Aorta (tissue), 5 donors: ENCODE results near the gene MLST8. TPM values are rescaled to one million over a fixed set of nuclear protein-coding genes. Genes with fewer than 3 reads are reported as not detected.

Experiments
- ATAC-seq: fragments of 200-7000 bp; cut with Tn5 transposase; one replicate; pipeline ENCODE4 v1.9.1; 2022; ENCODE audit warnings: moderate library complexity; ENCODE audit not compliant: low FRiP score
- DNase-seq, 2 donors: peaks; one replicate each; pipeline ENCODE4 v3.0.0-alpha.2; 2020
- H3K27ac ChIP-seq, 2 donors: one replicate each; pipeline ENCODE4 v1.5.1; 2013; ENCODE audit warnings: low read length in 2 of 2, mild to moderate bottlenecking in 2 of 2, moderate library complexity in 2 of 2, control low read depth in 1 of 2, inconsistent platforms in 1 of 2, low read depth in 1 of 2
- H3K27me3 ChIP-seq, 2 donors: one replicate each; pipeline ENCODE4 v1.6.1; 2013; ENCODE audit warnings: control low read depth in 1 of 2, low read length in 1 of 2, mild to moderate bottlenecking in 1 of 2, moderate library complexity in 1 of 2; ENCODE audit not compliant: insufficient read depth in 2 of 2, control insufficient read depth in 1 of 2
- H3K36me3 ChIP-seq, 2 donors: one replicate each; pipeline ENCODE4 v1.6.1; 2013; ENCODE audit warnings: control low read depth in 1 of 2, low read length in 1 of 2, mild to moderate bottlenecking in 1 of 2; ENCODE audit not compliant: insufficient read depth in 2 of 2, control insufficient read depth in 1 of 2
- H3K4me1 ChIP-seq, 2 donors: one replicate each; pipeline ENCODE4 v1.6.1; 2013; ENCODE audit warnings: low read length in 2 of 2, control low read depth in 1 of 2, mild to moderate bottlenecking in 1 of 2, moderate library complexity in 1 of 2; ENCODE audit not compliant: insufficient read depth in 2 of 2, control insufficient read depth in 1 of 2
- H3K4me3 ChIP-seq, 2 donors: one replicate each; pipeline ENCODE4 v1.5.1; 2013; ENCODE audit warnings: low read length in 2 of 2, control low read depth in 1 of 2, mild to moderate bottlenecking in 1 of 2
- H3K9me3 ChIP-seq: one replicate; pipeline ENCODE4 v1.6.1; 2013; ENCODE audit warnings: mild to moderate bottlenecking, low read length; ENCODE audit not compliant: control insufficient read depth
- WGBS, 2 donors: extraction: QIAGEN DNeasy Blood & Tissue Kit; methylation state at CpG; one replicate each; pipeline ENCODE4 v1.1.7; 2013; 5-methylcytosine and 5-hydroxymethylcytosine counted together
- intact Hi-C, 2 donors: fragments of 100-400 bp; cut with DNase I; formaldehyde crosslinking; loops; one replicate each; pipeline versions ENCODE4 v1.14.2 to v1.15.0; 2022
- polyA plus RNA-seq, 2 donors: library from polyadenylated mRNA; stranded (reverse); fragments of 200-250 nt; gene quantifications; one replicate each; pipeline ENCODE4 v1.2.3, GENCODE V29; 2013
- total RNA-seq, 2 donors: library from RNA; stranded (reverse); fragmentation: NEBNext Ultra II Directional; extraction: Animal tissue kit (Norgen Biotek cat#: 25700); gene quantifications; one replicate each; pipeline ENCODE4 v1.2.1, GENCODE V29; 2021
- donor health status: healthy with polysubstance abuse.
- donor health status: Bipolar disorder and iron deficiency.
- donor health status: DM: no; HTN: no; CAD: no.
- donor health status: DM: no; HTN: no; CAD: no.
- donor health status: DM: yes; HTN: yes; CAD: no.

MLST8 gene
- total and polyA plus RNA-seq, 4 donors, result 14.1 to 50.7 (median 21.8) TPM

DNA sequence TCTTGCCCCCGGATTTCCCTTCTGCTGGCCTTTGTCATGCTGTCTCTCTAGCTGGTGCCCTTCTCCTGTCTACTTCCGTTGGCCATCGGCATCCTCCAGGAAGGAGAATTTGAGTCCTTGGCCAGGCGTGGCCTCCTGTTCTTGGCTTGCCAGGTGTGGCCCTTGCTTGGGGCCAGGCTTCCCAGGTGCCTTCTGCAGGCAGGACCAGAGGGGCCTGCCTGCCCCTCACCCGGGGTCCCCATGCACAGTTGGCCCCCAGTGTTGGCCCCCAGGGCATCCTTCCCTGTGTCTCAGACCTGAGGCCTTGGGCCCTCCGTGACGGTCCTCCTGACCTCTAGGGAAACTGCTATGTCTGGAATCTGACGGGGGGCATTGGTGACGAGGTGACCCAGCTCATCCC, 2.6 kb downstream of the MLST8 start:
- 87 to 92% methylated on average over 9 of the region's 9 CpGs for WGBS, 2 donors
- ATAC-seq (no peak), DNase-seq (no peak)
- Histone ChIP-seq H3K27ac (no peak overlapping the region), H3K4me1 (no peaks in the 10 kb centered on the region), H3K4me3 (no peak overlapping the region), H3K36me3 (no peaks in the 10 kb centered on the region), H3K27me3 (no peaks in the 10 kb centered on the region), H3K9me3 (no peaks in the 10 kb centered on the region)
- intact Hi-C loops, result no loop called here

GRCh38 chr16:2208308-2208707, 3.1 kb downstream of the MLST8 start:
- intact Hi-C loops, result no loop called here
- Histone ChIP-seq H3K36me3 (no peaks in the 10 kb centered on the region), H3K9me3 (no peaks in the 10 kb centered on the region), H3K4me3 (no peak overlapping the region), H3K4me1 (no peaks in the 10 kb centered on the region), H3K27ac (no peak overlapping the region), H3K27me3 (no peaks in the 10 kb centered on the region)
- ATAC-seq (no peak), DNase-seq (no peak)
- WGBS, 2 donors, result 80 to 82% methylated on average over 23 of the region's 23 CpGs

- 90 to 91% methylated on average over 9 of the region's 9 CpGs for WGBS, 2 donors
- H3K27me3 ChIP-seq, result no peaks in the 10 kb centered on the region
These were observed 3.5 kb downstream of the MLST8 start for GRCh38 chr16:2208772-2209171.

GRCh38 chr16:2209258-2210008, 4.2 kb downstream of the MLST8 start:
- no peak overlapping the region for H3K4me3 ChIP-seq
- DNase-seq, result no peak
- H3K27ac ChIP-seq, result no peak overlapping the region
- no peaks in the 10 kb centered on the region for H3K9me3 ChIP-seq
- H3K36me3 ChIP-seq, result no peaks in the 10 kb centered on the region
- no peak for ATAC-seq
- no peaks in the 10 kb centered on the region for H3K27me3 ChIP-seq
- intact Hi-C loops, result no loop called here
- no peaks in the 10 kb centered on the region for H3K4me1 ChIP-seq
- WGBS, 2 donors, result 82 to 83% methylated on average over 28 to 29 of the region's 29 CpGs

More at GRCh38 chr16:2208772-2209171, 3.5 kb downstream of the MLST8 start:
- intact Hi-C loops, result no loop called here
- no peak for DNase-seq
- Histone ChIP-seq H3K36me3 (no peaks in the 10 kb centered on the region), H3K9me3 (no peaks in the 10 kb centered on the region), H3K27ac (no peak overlapping the region), H3K4me3 (no peak overlapping the region), H3K4me1 (no peaks in the 10 kb centered on the region)
- no peak for ATAC-seq

GRCh38 chr16:2210009-2210332, 4.7 kb downstream of the MLST8 start:
- ATAC-seq (no peak), DNase-seq (no peak)
- Histone ChIP-seq H3K4me3 (no peak overlapping the region), H3K36me3 (no peaks in the 10 kb centered on the region), H3K9me3 (no peaks in the 10 kb centered on the region), H3K27me3 (no peaks in the 10 kb centered on the region), H3K27ac (no peak overlapping the region), H3K4me1 (no peaks in the 10 kb centered on the region)
- WGBS, 2 donors, result 90 to 91% methylated on average over 17 of the region's 17 CpGs
- intact Hi-C loops, result no loop called here

DNA sequence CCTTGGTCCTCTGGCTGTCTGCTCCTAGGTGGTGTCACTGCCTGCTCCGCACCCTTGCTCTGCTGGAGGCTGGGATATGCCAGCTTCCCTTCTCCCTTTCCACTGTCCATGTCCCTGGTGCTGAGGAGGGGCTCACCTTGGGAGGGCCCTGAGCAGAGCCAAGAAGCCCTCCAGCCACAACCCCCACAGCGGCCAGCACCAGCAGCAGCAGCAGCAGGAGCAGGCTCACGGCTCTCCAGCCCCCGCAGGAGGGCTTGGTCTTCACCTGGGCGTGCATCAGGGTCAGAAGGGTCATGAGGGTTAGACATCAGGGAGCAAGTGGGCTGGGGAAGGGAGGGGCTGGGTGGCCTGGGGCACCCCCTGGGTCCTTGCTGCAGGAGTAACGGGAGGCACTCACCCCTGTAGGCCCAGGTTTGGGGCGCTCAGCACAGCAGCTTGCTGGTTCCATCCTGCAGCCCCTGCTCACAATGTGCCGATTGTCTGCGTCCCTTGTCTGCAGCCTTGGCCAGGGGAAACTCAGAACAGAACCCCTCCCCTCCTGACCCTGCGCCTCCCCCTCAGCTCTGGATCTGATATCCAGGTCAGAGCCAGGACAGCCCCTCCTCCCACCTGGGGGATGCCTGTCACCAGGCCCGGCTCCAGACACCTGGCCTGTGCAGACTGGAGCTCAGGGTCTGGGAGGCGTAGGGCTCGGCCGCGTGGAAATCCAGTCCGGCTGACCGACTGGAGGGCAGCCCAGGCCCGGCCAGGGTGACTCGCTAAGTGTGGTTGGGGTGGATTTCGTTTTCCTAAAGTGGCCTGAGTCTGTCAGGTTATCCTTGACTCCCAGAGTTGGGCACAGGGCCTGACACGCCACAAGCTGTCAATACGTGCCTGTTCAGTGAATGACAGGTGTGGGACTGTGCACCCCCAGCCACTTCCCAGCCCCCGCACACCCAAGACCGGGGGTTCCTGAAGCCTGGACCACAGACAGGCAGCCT, 5.4 kb downstream of the MLST8 start, which contains the start of gene BRICD5:
BRICD5 (minus strand) TSS at position 478 of the 980 bp plus-strand sequence; CDS start at position 448, 30 bp downstream.
- Histone ChIP-seq H3K9me3 (no peaks in the 10 kb centered on the region), H3K27me3 (no peaks in the 10 kb centered on the region), H3K27ac (no peak within 1 kb of the TSS), H3K36me3 (no peaks in the 10 kb centered on the region), H3K4me1 (no peaks in the 10 kb centered on the region), H3K4me3 (no peak within 1 kb of the TSS)
- ATAC-seq, result no peak
- intact Hi-C loops, result no loop called here
- DNase-seq, result no peak
- WGBS, 2 donors, result 77 to 80% methylated on average over 23 to 24 of the region's 24 CpGs

GRCh38 chr16:2211923-2212347, 6.7 kb downstream of the MLST8 start:
- H3K4me3 ChIP-seq, result no peak overlapping the region
- H3K27ac ChIP-seq, result no peak overlapping the region
- H3K4me1 ChIP-seq, result no peaks in the 10 kb centered on the region
- no peak for ATAC-seq
- no peaks in the 10 kb centered on the region for H3K36me3 ChIP-seq
- no peaks in the 10 kb centered on the region for H3K9me3 ChIP-seq
- 74 to 75% methylated on average over 11 of the region's 11 CpGs for WGBS, 2 donors
- no peak for DNase-seq
- intact Hi-C loops, result no loop called here
- H3K27me3 ChIP-seq, result no peaks in the 10 kb centered on the region

DNA sequence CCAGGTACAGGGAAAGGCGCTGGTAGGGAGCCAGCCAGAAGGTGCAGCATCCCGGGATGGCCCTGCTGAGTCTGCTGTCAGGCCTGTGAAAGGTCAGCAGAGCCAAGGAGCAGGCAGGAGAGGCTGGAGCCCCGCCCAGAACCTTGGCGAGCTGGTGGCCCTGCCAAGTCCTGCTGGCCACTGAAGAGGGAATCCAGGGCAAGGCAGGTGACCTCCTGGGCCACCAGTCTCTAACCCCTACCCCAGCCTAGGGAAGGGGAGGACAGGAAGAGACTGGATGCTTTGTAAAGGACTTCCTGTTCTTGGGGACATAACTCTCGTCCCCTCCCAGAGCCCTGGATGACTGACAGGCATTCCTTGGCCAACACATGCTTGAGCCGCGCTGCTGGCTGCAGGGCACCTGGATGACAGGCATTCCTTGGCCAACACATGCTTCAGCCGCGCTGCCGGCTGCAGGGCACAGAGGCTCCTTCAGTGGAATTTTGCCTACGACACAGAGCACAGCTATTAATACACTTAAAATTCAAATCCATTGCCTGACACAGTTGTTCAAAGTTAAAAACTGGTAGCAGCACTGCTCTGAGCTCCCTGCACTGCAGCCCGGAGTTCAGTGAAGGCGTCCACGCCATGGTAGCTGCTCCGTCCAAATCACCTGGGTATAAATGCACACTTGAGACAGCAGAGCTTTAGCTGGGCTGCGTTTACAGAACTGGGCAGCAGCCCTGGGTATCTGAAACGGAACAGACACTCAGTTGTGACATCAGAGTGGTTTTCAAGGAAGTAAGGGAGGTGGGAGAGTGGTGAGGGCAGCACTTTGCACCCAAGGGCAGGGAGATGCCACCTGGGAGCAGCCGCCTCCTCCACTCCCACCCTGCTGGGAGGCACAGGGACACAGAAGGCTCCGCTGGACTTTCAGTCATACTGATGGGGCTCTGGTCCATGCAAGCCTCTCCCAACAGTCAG, 7.4 kb downstream of the MLST8 start:
- DNase-seq (no peak), ATAC-seq (no peak)
- Histone ChIP-seq H3K27ac (no peak overlapping the region), H3K27me3 (no peaks in the 10 kb centered on the region), H3K4me3 (no peak overlapping the region), H3K9me3 (no peaks in the 10 kb centered on the region), H3K36me3 (no peaks in the 10 kb centered on the region), H3K4me1 (no peaks in the 10 kb centered on the region)
- intact Hi-C loops, result no loop called here
- 35 to 43% methylated on average over 19 of the region's 19 CpGs for WGBS, 2 donors
